Effector memory CD4-positive, alpha-beta T cell (primary cell): ENCODE data around the gene ATG13.

Source experiments
- DNase-seq, 3 donors: peaks; one replicate each; pipeline ENCODE4 v3.0.0-alpha.2; 2020
- H3K27ac ChIP-seq: 2 replicates; pipeline ENCODE4 v1.7.0; 2013; ENCODE audit warnings: mild to moderate bottlenecking, low read length, moderate library complexity; ENCODE audit not compliant: insufficient read depth, poor library complexity, severe bottlenecking
- H3K27me3 ChIP-seq: replicated peaks from 2 replicates; pipeline ENCODE4 v1.7.0; 2013; ENCODE audit warnings: mild to moderate bottlenecking, low read length; ENCODE audit not compliant: insufficient read depth, control insufficient read depth, poor library complexity, severe bottlenecking
- H3K36me3 ChIP-seq: 2 replicates; pipeline ENCODE4 v1.7.0; 2013; ENCODE audit warnings: mild to moderate bottlenecking, low read length, moderate library complexity; ENCODE audit not compliant: control insufficient read depth, insufficient read depth
- H3K4me1 ChIP-seq: 2 replicates; pipeline ENCODE4 v1.7.0; 2013; ENCODE audit warnings: low read length, mild to moderate bottlenecking; ENCODE audit not compliant: control insufficient read depth, insufficient read depth, poor library complexity, severe bottlenecking
- H3K4me3 ChIP-seq: 2 replicates; pipeline ENCODE4 v1.7.0; 2013; ENCODE audit warnings: low read length, low read depth, mild to moderate bottlenecking; ENCODE audit not compliant: insufficient read depth, poor library complexity, severe bottlenecking
- H3K9me3 ChIP-seq: 2 replicates; pipeline ENCODE4 v1.7.0; 2013; ENCODE audit warnings: mild to moderate bottlenecking, low read length, moderate library complexity; ENCODE audit not compliant: control insufficient read depth

ATG13 gene

DNA sequence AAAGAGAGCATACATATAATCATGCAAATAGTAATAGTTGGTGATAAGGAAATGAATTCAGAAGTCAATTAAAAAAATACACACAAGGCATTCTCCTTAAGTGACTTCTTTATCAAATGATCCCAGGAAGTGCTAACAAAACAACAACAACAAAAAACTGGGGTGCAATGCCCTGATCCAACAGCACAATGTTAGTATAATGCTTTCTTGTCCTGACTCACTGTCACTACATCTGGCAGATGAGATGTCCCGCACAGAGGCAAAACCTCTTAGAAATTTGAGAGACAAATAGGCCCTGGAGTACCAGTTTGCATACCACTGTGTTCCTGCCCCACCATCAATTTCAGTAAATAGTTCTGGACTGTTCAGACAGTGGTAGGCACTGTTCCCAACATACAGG lies 12.6 kb upstream of the ATG13 start:
- no peak overlapping the region for H3K27ac ChIP-seq
- H3K36me3 ChIP-seq, result no peaks in the 10 kb centered on the region
- no peaks in the 10 kb centered on the region for H3K27me3 ChIP-seq
- no peaks in the 10 kb centered on the region for H3K4me1 ChIP-seq
- H3K9me3 ChIP-seq, result no peaks in the 10 kb centered on the region
- no peak for DNase-seq
- no peak overlapping the region for H3K4me3 ChIP-seq

GRCh38 chr11:46607516-46607915 lies 9.8 kb upstream of the ATG13 start:
- no peak overlapping the region for H3K4me3 ChIP-seq

GRCh38 chr11:46609386-46609785 lies 8.0 kb upstream of the ATG13 start:
- Histone ChIP-seq H3K27ac (no peak overlapping the region), H3K4me3 (no peak overlapping the region), H3K4me1 (no peaks in the 10 kb centered on the region), H3K36me3 (no peaks in the 10 kb centered on the region), H3K27me3 (no peaks in the 10 kb centered on the region), H3K9me3 (no peaks in the 10 kb centered on the region)
- no peak for DNase-seq

More at GRCh38 chr11:46607516-46607915, 9.8 kb upstream of the ATG13 start:
- no peaks in the 10 kb centered on the region for H3K9me3 ChIP-seq
- H3K4me1 ChIP-seq, result no peaks in the 10 kb centered on the region
- no peaks in the 10 kb centered on the region for H3K27me3 ChIP-seq
- no peak for DNase-seq
- H3K27ac ChIP-seq, result no peak overlapping the region
- no peaks in the 10 kb centered on the region for H3K36me3 ChIP-seq

GRCh38 chr11:46611526-46612304 lies 5.6 kb upstream of the ATG13 start:
- no peaks in the 10 kb centered on the region for H3K9me3 ChIP-seq
- DNase-seq, result no peak

GRCh38 chr11:46612326-46612725 lies 5.0 kb upstream of the ATG13 start:
- Histone ChIP-seq H3K36me3 (no peaks in the 10 kb centered on the region), H3K9me3 (no peaks in the 10 kb centered on the region), H3K27ac (no peak overlapping the region), H3K4me1 (peaks cover 4% of the 10 kb centered on the region), H3K27me3 (no peaks in the 10 kb centered on the region), H3K4me3 (no peak overlapping the region)
- no peak for DNase-seq

More at GRCh38 chr11:46611526-46612304, 5.6 kb upstream of the ATG13 start:
- Histone ChIP-seq H3K4me3 (no peak overlapping the region), H3K27me3 (no peaks in the 10 kb centered on the region), H3K4me1 (peaks cover 4% of the 10 kb centered on the region), H3K36me3 (no peaks in the 10 kb centered on the region), H3K27ac (no peak overlapping the region)

GRCh38 chr11:46615756-46616155 lies 1.6 kb upstream of the ATG13 start:
- H3K4me1 ChIP-seq, result peaks cover 17% of the 10 kb centered on the region

GRCh38 chr11:46616551-46617133 lies 711 bp upstream of the ATG13 start:
- Histone ChIP-seq H3K36me3 (peaks cover 3% of the 10 kb centered on the region), H3K4me3 (peak overlapping the region; percentile 100), H3K27me3 (no peaks in the 10 kb centered on the region), H3K4me1 (peaks cover 17% of the 10 kb centered on the region), H3K27ac (peak overlapping the region; percentile 100), H3K9me3 (no peaks in the 10 kb centered on the region)
- no peak for DNase-seq

More at GRCh38 chr11:46615756-46616155, 1.6 kb upstream of the ATG13 start:
- H3K27ac ChIP-seq, result no peak overlapping the region
- DNase-seq, result no peak
- H3K9me3 ChIP-seq, result no peaks in the 10 kb centered on the region
- H3K36me3 ChIP-seq, result no peaks in the 10 kb centered on the region
- H3K27me3 ChIP-seq, result no peaks in the 10 kb centered on the region
- H3K4me3 ChIP-seq, result no peak overlapping the region

GRCh38 chr11:46617972-46618314 lies 590 bp downstream of the ATG13 start:
- H3K27me3 ChIP-seq, result no peaks in the 10 kb centered on the region
- peak overlapping the region; percentile 100 for H3K27ac ChIP-seq
- H3K36me3 ChIP-seq, result peaks cover 10% of the 10 kb centered on the region
- H3K4me1 ChIP-seq, result peaks cover 17% of the 10 kb centered on the region
- DNase-seq, result no peak
- H3K4me3 ChIP-seq, result peak overlapping the region; percentile 100
- no peaks in the 10 kb centered on the region for H3K9me3 ChIP-seq

GRCh38 chr11:46618837-46619236 lies 1.5 kb downstream of the ATG13 start:
- Histone ChIP-seq H3K4me1 (peaks cover 17% of the 10 kb centered on the region), H3K36me3 (peaks cover 10% of the 10 kb centered on the region), H3K4me3 (no peak overlapping the region), H3K27me3 (no peaks in the 10 kb centered on the region), H3K9me3 (no peaks in the 10 kb centered on the region), H3K27ac (no peak overlapping the region)
- DNase-seq, result no peak

GRCh38 chr11:46625406-46625805 lies 8.1 kb downstream of the ATG13 start:
- H3K27ac ChIP-seq, result no peak overlapping the region
- no peaks in the 10 kb centered on the region for H3K27me3 ChIP-seq
- H3K36me3 ChIP-seq, result peaks cover 26% of the 10 kb centered on the region
- DNase-seq, result no peak
- H3K4me1 ChIP-seq, result peaks cover 2% of the 10 kb centered on the region
- no peak overlapping the region for H3K4me3 ChIP-seq
- H3K9me3 ChIP-seq, result no peaks in the 10 kb centered on the region
